GM12864 (cell line): ENCODE results near the gene GFI1B.

Experiments used
- DNase-seq: peaks from one replicate; pipeline ENCODE4 v3.0.0-alpha.2; 2011; ENCODE audit warnings: low read depth
- H3K4me3 ChIP-seq: 2 replicates; pipeline ENCODE4 v1.5.1; 2011; ENCODE audit warnings: mild to moderate bottlenecking, low read depth, low read length, control low read depth
- TF ChIP-seq, protein P1 (sequence below): IDR thresholded peaks from 2 replicates; pipeline ENCODE4 v1.5.1; 2011; ENCODE audit warnings: low read depth, mild to moderate bottlenecking, moderate library complexity, low read length, control low read depth, inconsistent platforms; ENCODE audit errors: missing control alignments

Gene GFI1B

DNA sequence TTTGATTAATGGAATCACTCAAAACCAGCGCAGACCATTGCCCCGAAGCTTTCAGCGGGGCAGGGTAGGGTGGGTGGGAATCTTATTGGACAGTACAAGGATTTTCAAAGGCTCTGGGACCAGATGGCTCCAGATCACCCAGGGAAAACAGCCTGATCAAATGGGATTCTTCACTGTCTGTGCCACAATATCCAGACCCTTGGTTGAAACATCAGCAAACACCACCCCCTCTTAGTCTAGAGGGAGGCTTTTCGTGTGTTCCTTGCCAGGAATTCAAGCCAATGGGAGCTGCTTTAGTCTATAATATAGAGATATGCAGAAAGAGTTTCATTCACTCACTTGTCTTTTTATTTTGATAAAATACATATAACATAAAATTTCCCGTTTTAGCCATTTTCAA lies 1.7 kb downstream of the GFI1B start:
- no peak for DNase-seq
- no peak overlapping the region for H3K4me3 ChIP-seq
- TF ChIP-seq, protein P1, sequence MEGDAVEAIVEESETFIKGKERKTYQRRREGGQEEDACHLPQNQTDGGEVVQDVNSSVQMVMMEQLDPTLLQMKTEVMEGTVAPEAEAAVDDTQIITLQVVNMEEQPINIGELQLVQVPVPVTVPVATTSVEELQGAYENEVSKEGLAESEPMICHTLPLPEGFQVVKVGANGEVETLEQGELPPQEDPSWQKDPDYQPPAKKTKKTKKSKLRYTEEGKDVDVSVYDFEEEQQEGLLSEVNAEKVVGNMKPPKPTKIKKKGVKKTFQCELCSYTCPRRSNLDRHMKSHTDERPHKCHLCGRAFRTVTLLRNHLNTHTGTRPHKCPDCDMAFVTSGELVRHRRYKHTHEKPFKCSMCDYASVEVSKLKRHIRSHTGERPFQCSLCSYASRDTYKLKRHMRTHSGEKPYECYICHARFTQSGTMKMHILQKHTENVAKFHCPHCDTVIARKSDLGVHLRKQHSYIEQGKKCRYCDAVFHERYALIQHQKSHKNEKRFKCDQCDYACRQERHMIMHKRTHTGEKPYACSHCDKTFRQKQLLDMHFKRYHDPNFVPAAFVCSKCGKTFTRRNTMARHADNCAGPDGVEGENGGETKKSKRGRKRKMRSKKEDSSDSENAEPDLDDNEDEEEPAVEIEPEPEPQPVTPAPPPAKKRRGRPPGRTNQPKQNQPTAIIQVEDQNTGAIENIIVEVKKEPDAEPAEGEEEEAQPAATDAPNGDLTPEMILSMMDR: no peak

DNA sequence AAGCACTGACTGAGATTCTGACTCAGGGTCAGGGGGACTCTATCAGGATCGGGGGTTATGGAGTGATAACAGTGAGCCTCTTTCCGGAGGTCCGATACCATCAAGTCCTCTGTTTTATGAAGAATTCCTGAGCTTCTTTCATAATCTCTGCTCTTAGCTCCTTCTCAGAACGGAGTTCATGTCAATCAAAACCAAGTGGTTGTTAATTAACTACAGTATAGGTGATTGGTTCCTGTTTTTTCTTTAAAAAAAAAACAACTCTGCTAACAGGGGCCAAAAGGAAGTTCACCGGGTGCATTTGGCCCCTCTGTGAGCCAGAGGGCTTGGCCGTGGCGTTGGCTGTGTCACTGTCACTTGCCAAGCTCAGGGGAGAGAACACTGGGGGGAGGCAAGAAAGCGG lies 4.0 kb downstream of the GFI1B start:
- DNase-seq: no peak
- TF ChIP-seq, protein P1: no peak
- H3K4me3 ChIP-seq: no peak overlapping the region

DNA sequence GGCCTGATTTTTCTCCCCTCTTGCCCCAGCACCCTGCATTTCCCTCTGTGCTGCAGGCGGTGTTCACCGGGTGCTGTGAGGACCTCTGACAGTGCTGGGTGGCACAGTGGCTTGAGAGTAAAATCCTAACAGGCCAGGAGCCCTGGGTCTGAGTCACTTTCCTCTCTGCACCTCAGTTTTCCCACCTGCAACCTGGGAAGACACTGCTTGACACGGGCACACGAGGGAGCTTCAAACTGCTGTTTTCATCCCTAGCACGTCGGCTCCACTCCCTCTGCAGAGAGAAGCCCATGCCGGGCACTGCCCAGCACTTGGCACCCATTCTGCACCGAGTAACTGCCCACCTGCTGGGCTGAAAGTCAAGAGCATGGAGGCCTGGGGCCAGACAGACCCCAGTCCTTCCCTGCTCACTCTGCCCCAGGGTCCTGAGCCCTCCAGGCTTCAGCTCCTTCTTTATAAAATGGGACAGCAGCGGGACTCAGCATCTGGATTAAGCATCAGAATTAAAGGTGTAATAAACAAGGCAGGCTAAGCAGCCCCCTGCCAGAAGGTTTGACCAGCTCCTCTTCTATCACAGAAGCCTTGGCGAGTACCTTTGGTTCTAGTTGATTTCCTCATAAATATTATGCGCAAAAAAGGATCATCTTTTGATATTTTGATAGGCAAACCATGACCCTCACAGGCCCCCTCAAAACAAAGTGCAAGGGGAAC lies 5.2 kb downstream of the GFI1B start:
- TF ChIP-seq, protein P1: no peak
- DNase-seq: no peak
- H3K4me3 ChIP-seq: no peak overlapping the region

DNA sequence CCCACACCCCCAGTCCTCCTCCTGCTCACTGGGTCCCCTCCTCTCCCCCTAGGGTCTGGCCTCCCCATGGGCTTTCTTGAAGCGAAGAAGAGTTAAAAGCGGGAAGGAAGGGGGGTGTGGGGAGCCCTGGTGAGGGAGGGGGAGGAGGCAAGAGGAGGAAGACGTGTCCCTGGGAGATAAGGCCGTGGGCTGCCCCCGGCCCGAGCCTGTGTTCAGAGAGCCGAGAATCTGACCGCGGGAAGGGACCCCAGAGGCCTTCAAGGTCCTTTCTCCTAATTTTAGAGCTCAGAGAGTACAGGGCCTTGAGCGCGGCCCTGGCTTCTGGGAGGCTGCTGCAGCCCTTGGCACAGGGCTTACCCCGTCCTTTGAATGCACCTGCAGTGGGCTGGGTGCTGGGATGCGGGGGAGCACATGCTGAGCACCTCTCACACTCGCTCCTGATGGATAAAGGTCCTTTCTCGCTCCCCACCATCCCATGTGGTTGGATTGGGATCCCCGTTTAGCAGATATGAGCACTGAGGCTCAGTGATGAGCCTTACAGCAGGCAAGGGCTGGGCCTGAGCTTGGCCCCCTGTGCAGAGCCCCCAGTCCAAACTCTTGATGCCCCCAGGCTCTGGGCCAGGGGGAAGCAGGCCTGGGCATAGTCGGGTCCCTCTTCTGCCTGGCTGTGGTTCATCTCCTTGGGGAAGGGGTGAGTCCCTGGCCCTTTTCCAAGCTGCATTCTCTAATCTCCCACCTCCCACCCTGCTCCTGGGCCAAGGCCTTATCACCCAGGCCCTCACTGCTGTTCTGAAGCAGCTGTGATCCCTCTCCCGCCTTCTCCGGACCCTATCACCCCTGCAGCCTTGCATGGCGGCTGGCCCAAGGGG lies 5.9 kb downstream of the GFI1B start:
- no peak for DNase-seq
- TF ChIP-seq, protein P1: no peak
- no peak overlapping the region for H3K4me3 ChIP-seq

DNA sequence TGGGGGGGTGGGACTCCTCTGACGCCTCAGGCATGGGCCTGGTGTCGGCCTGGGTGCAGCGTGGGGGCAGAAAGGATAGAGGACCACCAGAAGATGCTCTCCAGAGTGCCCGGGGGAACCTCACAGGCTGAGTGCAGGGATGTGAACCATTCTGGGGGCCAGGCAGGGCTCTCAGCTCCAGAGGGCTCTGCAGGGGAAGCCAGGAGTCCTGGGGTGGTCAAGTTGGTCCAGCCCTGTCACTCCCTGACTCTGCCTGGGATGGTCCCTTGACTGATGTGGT lies 6.5 kb downstream of the GFI1B start:
- DNase-seq: no peak
- TF ChIP-seq, protein P1: no peak

DNA sequence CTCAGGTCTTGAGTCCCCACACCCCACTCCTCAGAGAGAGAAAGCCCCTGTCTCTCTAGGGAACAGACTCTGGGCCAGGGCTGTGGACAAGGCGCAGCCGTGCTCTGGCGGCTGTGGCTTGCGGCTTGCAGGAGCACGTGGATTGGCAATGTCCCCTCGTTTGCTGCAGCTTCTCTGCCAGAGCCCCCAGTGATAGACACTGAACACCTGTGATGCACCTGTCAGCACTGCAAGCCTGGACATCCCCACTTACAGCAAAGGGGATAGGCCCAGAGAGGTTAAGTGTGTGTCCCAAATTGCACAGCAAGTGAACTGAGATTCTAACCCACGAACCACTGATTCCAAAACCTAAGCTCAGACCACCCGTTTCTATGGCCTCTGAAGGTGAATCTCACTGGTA lies 7.0 kb downstream of the GFI1B start:
- TF ChIP-seq, protein P1: no peak
- no peak for DNase-seq
- H3K4me3 ChIP-seq: no peak overlapping the region

More for the DNA sequence above, 6.5 kb downstream of the GFI1B start:
- no peak overlapping the region for H3K4me3 ChIP-seq

DNA sequence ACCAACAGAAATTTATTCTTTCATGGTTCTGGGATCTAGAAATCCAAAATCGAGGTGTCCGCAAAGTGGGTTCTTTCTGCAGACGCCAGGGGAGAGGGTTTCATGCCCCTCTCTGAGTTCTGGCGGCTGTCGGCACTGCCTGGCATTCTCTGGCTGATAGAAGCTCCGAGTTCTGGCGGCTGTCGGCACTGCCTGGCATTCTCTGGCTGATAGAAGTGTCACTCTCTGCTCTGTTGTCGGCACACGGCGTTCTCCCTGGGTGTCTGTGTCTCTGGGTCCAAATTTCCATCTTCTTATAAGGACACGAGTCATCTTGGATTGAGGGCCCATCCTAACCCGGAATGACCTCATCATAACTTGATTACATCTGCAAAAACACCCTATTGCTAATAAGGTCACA lies 7.6 kb downstream of the GFI1B start:
- H3K4me3 ChIP-seq: no peak overlapping the region
- TF ChIP-seq, protein P1: no peak
- DNase-seq: no peak
